Mucosa of descending colon (tissue), 3 donors: ENCODE measurements around the gene PHOX2A. TPM values are rescaled to one million over a fixed set of nuclear protein-coding genes. Genes with fewer than 3 reads are reported as not detected.

ENCODE experiments used
- ATAC-seq: fragments of 200-7000 bp; cut with Tn5 transposase; one replicate; pipeline ENCODE4 v1.9.1; 2020; ENCODE audit warnings: mild to moderate bottlenecking, moderate library complexity
- DNase-seq, 3 donors: peaks; one replicate each; pipeline ENCODE4 v3.0.0-alpha.2; 2020
- H3K36me3 ChIP-seq: fragments of 200-600 bp; one replicate; pipeline ENCODE4 v1.8.0; 2021; ENCODE audit warnings: low read depth, mild to moderate bottlenecking
- H3K4me1 ChIP-seq: fragments of 200-600 bp; one replicate; pipeline ENCODE4 v1.8.0; 2021; ENCODE audit warnings: low read depth, mild to moderate bottlenecking
- H3K4me3 ChIP-seq: fragments of 200-600 bp; one replicate; pipeline ENCODE4 v1.8.0; 2021; ENCODE audit warnings: mild to moderate bottlenecking
- H3K9me3 ChIP-seq: fragments of 200-600 bp; one replicate; pipeline ENCODE4 v1.8.0; 2021; ENCODE audit warnings: mild to moderate bottlenecking
- CTCF ChIP-seq: fragments of 200-600 bp; IDR thresholded peaks from one replicate; pipeline ENCODE4 v1.8.0; 2022; ENCODE audit warnings: antibody characterized with exemption, mild to moderate bottlenecking
- intact Hi-C, 2 donors: fragments of 100-400 bp; cut with DNase I in 1 of 2; cut with micrococcal nuclease in 1 of 2; formaldehyde crosslinking; loops; one replicate each; pipeline versions ENCODE4 v1.11.0 to v1.11.1; 2022; cut with DNase I, micrococcal nuclease
- total RNA-seq, 3 donors: library from RNA; stranded (reverse); fragmentation: NEBNext Ultra II Directional in 2 of 3; extraction: Animal tissue kit (Norgen Biotek cat#: 25700) in 2 of 3; gene quantifications; one replicate each; pipeline versions ENCODE4 v1.2.1 to v1.2.4, GENCODE V29; 2021 to 2023
- donor health status: DM: no; HTN: no; CAD: no; lungs with moderate emphysema.
- donor health status: DM: no; HTN: no; CAD: no.
- donor health status: DM: no; HTN: yes; CAD: no.

The PHOX2A gene
- total RNA-seq, 3 donors from 2014 or later = 0.55 to 2.6 (median 0.60) TPM

- Histone ChIP-seq H3K4me3 (no peak overlapping the region), H3K4me1 (peaks cover 32% of the 10 kb centered on the region), H3K36me3 (no peaks in the 10 kb centered on the region), H3K9me3 (no peaks in the 10 kb centered on the region)
- no peak for ATAC-seq
- intact Hi-C loops = no loop called here
- TF ChIP-seq CTCF = no peak
- no peak for DNase-seq
Observed at GRCh38 chr11:72235351-72236057, 8.5 kb downstream of the PHOX2A start.

GRCh38 chr11:72234920-72235319 lies 9.1 kb downstream of the PHOX2A start:
- Histone ChIP-seq H3K36me3 (peaks cover under 1% of the 10 kb centered on the region), H3K4me3 (no peak overlapping the region), H3K4me1 (peaks cover 26% of the 10 kb centered on the region), H3K9me3 (no peaks in the 10 kb centered on the region)
- TF ChIP-seq CTCF = no peak
- ATAC-seq (no peak), DNase-seq (no peak)
- intact Hi-C loops = no loop called here

GRCh38 chr11:72234514-72234830 lies 9.5 kb downstream of the PHOX2A start:
- H3K36me3 ChIP-seq = peaks cover 3% of the 10 kb centered on the region
- H3K4me3 ChIP-seq = no peak overlapping the region
- peaks cover 22% of the 10 kb centered on the region for H3K4me1 ChIP-seq
- ATAC-seq = no peak
- DNase-seq = no peak
- intact Hi-C loops = no loop called here
- no peaks in the 10 kb centered on the region for H3K9me3 ChIP-seq
- TF ChIP-seq CTCF = no peak

GRCh38 chr11:72233773-72234513 lies 10.0 kb downstream of the PHOX2A start:
- intact Hi-C loops = no loop called here
- Histone ChIP-seq H3K36me3 (peaks cover 3% of the 10 kb centered on the region), H3K9me3 (no peaks in the 10 kb centered on the region), H3K4me1 (peaks cover 16% of the 10 kb centered on the region), H3K4me3 (no peak overlapping the region)
- ATAC-seq (no peak), DNase-seq (no peak)
- no peak for TF ChIP-seq CTCF

GRCh38 chr11:72233056-72233772 lies 10.8 kb downstream of the PHOX2A start:
- H3K4me1 ChIP-seq = peaks cover 9% of the 10 kb centered on the region
- H3K9me3 ChIP-seq = no peaks in the 10 kb centered on the region
- ATAC-seq = no peak
- intact Hi-C loops = no loop called here
- peaks cover 3% of the 10 kb centered on the region for H3K36me3 ChIP-seq
- no peak for TF ChIP-seq CTCF
- no peak overlapping the region for H3K4me3 ChIP-seq
- DNase-seq = no peak
